ENCODE measurements around the gene MAGEH1.
"Not testable (repeated sequence)": the region's sequence is repeated elsewhere in the genome, so short reads cannot be mapped to it uniquely, and the experiment has no call there.

MAGEH1 gene

GRCh38 chrX:55479956-55480355, 28.0 kb downstream of the MAGEH1 start:
- not testable (repeated sequence) for DNase-seq (ENCODE audit: low read depth)

DNA sequence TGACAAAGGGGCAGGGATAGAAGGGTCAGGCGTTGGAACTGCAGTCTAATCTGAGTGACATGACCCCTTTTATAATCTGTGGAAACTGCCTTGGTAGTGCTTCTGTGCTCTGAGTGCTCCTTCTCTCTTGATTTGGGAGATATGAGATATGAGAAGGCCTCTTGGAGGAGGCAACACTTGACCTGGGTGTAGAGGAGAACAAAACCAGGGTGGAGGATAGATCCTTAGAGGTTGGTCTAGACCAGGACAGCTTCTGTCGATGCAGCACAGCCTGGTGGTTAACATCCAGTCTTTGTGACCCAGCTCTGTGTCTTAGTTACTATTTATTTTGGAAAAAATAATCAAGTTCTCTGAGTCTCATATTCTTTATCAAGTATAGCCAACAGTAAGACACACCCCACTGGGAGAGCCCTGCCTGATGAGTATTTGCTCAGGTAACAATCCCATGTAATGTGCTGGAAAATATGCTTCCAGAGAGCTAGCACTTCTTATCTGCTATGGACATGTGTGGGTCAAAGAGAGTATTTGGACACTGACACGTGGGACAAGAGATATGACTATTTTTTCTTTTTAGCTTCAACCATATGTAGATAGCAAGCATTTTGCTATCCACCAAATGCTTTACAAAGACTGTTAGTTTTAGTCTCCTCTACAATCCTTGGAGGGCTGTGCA, 28.6 kb downstream of the MAGEH1 start:
- H3K4me3 ChIP-seq (ENCODE audit: low read length): no peak overlapping the region
- no peak for DNase-seq (ENCODE audit: low read depth)
- TF ChIP-seq, protein P1, sequence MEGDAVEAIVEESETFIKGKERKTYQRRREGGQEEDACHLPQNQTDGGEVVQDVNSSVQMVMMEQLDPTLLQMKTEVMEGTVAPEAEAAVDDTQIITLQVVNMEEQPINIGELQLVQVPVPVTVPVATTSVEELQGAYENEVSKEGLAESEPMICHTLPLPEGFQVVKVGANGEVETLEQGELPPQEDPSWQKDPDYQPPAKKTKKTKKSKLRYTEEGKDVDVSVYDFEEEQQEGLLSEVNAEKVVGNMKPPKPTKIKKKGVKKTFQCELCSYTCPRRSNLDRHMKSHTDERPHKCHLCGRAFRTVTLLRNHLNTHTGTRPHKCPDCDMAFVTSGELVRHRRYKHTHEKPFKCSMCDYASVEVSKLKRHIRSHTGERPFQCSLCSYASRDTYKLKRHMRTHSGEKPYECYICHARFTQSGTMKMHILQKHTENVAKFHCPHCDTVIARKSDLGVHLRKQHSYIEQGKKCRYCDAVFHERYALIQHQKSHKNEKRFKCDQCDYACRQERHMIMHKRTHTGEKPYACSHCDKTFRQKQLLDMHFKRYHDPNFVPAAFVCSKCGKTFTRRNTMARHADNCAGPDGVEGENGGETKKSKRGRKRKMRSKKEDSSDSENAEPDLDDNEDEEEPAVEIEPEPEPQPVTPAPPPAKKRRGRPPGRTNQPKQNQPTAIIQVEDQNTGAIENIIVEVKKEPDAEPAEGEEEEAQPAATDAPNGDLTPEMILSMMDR (IDR thresholded peaks at IDR 0.05; ENCODE audit: insufficient read depth, low read depth, low read length, missing control alignments): no peak

More at GRCh38 chrX:55479956-55480355, 28.0 kb downstream of the MAGEH1 start:
- H3K4me3 ChIP-seq (ENCODE audit: low read length): not testable (repeated sequence)

GRCh38 chrX:55484948-55485347, 33.0 kb downstream of the MAGEH1 start:
- no peak for DNase-seq (ENCODE audit: low read depth)
- TF ChIP-seq, protein P1 (IDR thresholded peaks at IDR 0.05; ENCODE audit: insufficient read depth, low read depth, low read length, missing control alignments): no peak
- H3K4me3 ChIP-seq (ENCODE audit: low read length): no peak overlapping the region

DNA sequence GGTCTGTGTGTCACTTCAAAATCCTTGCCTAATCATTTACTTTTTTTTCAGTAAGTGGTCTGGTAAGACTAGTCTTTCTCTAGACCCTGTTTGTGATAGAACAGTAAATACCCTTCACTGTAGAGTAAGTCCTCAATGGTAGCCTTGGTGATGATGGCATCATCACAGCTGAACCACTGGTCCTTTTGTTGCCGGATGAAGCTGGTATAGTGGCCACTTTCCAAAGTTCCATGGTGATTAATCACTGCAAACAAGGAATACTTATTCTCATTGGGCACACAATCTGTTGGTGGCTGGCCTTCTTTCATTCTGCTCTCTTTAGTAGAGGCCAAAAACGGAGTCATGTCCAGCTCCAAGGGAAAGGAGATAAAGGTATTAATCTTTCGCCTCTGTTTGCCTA, 34.8 kb downstream of the MAGEH1 start:
- no peak overlapping the region for H3K4me3 ChIP-seq (ENCODE audit: low read length)
- peak; percentile 52 for DNase-seq (ENCODE audit: low read depth)
- TF ChIP-seq, protein P1 (IDR thresholded peaks at IDR 0.05; ENCODE audit: insufficient read depth, low read depth, low read length, missing control alignments): no peak

DNA sequence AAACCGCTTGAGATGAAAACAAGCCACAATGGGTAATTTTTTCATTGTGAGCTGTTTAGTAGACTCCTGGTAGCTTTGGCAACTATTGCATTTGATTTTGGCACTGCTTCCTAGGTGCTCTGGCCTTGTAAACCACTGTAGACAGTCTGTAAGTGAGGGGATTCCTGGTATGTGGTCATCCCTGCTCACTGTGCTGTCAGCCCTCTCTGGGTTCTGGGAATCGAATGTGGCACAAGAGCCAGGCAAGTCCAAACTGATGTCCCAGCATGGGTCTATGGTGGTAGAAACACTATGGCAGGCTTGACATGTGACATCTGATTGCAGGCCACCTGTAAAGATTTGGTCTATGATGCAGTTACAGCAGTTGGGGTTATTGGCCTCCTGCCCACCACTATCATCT, 35.2 kb downstream of the MAGEH1 start:
- DNase-seq (ENCODE audit: low read depth): no peak
- no peak overlapping the region for H3K4me3 ChIP-seq (ENCODE audit: low read length)
- TF ChIP-seq, protein P1 (IDR thresholded peaks at IDR 0.05; ENCODE audit: insufficient read depth, low read depth, low read length, missing control alignments): no peak

GRCh38 chrX:55488006-55488592, 36.2 kb downstream of the MAGEH1 start:
- peak overlapping the region; percentile 6 for H3K4me3 ChIP-seq (ENCODE audit: low read length)
- TF ChIP-seq, protein P1 (IDR thresholded peaks at IDR 0.05; ENCODE audit: insufficient read depth, low read depth, low read length, missing control alignments): no peak
- DNase-seq (ENCODE audit: low read depth): no peak

GRCh38 chrX:55488593-55489313, 36.8 kb downstream of the MAGEH1 start:
- TF ChIP-seq, protein P1 (IDR thresholded peaks at IDR 0.05; ENCODE audit: insufficient read depth, low read depth, low read length, missing control alignments): no peak
- peak overlapping the region; percentile 65 for H3K4me3 ChIP-seq (ENCODE audit: low read length)
- DNase-seq (ENCODE audit: low read depth): peak; percentile 38
